ENCODE measurements around the gene LGALS14.
"Not testable (repeated sequence)": the region's sequence is repeated elsewhere in the genome, so short reads cannot be mapped to it uniquely, and the experiment has no call there.

Gene LGALS14

DNA sequence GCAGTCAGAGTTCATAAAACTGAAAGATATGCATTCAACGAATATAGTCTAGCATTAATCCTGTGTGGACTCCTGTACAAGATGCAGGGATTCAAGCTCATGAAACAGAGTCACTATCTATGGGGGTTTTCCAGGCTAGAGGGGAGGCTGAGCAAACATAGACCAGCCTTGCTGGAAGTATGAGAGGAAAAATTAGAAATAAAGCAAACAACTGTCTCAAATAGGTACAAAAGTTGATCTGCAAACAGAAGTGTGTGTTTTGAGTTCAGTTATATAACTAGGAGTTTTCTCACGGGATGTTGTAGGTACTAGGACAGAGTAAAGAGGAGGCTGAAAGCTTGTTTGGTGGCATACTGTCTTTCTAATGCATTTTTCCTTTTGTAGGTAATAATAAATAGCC is 8.5 kb upstream of the LGALS14 start:
- DNase-seq (ENCODE audit: low read depth): no peak

DNA sequence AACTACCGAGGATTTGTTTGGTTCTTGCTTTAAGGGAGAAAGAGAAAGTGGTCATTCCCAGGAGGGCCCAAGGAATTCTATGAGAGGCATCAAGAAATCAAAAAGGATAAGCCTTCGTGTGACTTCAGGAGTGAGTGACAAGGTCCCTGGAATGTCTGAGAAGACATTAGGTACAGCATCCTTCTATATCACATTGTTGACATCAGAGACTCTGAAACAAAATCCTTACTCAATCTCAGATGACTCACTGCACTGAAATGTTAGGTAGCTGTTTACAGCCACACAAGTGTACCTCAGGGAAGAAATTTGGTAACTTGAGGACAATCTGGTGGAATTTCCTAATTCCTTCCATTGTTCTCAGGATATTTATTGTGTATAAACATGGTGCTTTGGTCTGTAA is 7.9 kb upstream of the LGALS14 start:
- DNase-seq (ENCODE audit: low read depth): no peak

DNA sequence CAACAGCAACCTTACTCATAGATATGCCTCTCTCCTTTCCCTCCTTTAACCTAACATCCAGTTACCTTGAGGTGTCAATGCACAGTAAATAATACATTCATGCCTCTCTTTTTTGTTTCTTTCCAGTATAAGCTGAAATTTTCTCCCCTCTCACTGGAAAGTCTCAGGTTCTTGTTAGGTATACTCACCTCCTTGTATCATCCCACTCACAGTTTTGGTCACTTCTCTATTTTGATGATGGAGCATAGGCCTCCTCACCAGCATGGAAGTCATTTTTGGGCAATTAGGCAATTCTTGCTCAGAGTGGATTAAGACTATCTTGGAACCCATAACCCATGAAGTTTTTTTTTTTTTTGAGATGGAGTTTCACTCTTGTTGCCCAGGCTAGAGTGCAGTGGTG is 5.7 kb upstream of the LGALS14 start:
- no peak for DNase-seq (ENCODE audit: low read depth)

DNA sequence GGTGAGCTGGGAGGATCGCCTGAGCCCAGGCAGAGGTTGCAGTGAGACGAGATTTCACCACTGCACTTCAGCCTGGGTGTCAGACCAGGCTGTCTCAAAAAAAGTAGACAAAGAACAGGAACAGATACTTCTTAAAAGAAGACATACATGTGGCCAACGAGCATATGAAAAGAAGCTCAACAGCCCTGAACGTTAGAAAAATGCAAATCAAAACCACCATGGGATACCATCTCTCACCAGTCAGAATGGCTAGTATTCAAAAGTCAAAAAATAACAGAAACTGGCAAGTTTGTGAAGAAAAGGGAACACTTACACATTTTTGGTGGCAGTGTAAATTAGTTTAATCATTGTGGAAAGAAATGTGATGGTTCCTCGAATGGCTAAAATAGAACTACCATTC is 3.0 kb upstream of the LGALS14 start:
- DNase-seq (ENCODE audit: low read depth): no peak

DNA sequence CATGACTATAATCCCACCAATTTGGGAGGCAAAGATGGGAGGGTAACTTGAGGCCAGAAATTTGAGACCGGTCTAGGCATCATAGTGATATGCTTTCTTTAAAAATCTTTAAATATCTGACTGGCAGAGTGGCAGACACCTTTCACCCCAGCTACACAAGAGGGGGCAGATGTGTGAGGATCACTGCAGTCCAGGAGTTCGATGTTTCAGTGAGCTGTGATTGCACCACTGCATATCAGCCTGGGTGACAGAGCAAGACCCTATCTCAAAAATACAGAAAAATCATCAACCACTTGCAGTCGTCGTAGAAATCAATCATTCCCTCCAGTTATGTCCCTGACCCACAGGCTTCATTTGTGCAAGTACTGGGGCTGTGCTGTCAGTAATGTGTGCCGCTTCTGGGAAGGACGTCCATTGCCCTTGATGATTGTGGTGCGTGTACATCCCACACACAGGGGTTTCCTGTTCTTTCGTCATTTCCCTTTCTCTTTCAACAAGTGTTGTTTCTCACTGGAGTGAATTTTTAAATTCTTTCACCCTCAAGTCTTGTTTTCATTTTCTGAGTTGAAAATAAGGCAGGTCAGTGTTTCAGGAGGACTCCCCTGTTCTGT is 1.4 kb downstream of the LGALS14 start:
- no peak for DNase-seq (ENCODE audit: low read depth)

DNA sequence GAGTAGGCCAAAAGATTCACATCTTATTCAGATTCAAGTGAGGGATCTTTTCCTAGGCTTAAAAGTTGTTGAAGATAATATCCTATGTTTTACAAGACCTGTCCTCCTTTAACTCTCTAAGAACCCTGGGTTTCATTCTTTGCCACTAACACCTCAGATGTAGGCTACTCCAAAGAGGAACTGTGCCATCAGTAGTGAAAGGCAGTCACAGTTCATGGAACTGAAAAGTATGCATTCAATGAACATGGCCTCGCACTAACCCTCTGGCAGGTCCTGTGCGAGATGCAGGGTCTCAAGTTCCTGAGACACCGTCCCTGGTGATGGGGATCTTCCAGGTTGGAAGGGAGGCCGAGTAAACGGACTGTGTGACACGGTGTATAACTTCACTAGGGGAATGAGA is 4.3 kb downstream of the LGALS14 start:
- DNase-seq (ENCODE audit: low read depth): no peak

DNA sequence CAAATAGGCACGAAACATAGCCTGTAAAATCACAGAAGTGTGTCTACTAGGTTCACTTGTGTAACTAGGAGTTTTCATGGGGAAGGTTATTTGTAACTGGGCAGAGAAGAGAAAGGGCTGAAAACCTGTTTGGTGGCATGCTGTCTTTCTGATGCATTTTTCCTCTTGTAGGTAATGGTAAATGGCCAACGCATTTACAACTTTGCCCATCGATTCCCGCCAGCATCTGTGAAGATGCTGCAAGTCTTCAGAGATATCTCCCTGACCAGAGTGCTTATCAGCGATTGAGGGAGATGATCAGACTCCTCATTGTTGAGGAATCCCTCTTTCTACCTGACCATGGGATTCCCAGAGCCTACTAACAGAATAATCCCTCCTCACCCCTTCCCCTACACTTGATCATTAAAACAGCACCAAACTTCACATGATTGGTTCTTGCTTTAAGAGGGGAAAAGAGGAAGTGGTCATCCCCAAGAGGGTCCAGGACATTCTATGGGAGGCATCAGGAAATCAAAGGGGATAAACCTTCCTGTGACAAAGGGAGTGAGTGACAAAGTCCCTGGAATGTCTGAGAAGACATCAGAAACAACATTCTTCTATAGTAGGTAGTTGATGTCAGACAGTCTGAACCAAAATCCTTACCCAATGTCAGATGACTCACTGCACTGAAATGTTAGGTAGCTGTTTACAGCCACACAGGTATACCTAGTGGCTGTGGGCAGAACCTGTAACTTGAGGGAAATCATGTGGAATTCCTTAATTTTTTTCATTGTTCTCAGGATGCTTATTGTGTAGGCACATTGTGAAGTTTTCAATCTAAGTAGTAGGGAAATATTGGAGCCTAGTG is 5.0 kb downstream of the LGALS14 start:
- DNase-seq (ENCODE audit: low read depth): no peak

DNA sequence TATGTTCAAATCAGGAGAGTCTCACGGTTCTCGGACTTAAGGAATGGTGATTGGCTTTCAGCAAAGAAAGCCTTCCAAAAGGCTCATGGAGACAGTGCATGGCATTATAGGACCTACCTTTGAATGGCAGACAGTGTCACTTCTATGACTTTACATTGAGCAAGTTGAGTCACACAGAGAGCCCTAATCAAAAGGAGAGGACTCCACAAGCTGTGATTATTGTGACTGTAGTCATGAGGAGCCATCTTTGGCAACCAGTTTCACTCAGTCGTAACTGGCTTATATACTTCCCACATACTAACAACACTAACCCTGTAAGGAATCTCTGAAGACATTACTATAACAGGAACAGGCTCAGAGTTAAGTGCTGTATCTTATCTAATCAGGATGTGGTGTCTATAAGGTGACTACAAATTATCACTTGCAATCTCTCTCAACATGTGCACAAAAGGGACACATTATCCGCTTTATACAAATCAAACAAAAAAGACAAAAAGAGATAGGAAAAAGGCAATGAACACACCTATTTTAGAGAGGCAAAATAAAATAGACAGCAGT is 6.1 kb downstream of the LGALS14 start:
- no peak for DNase-seq (ENCODE audit: low read depth)

DNA sequence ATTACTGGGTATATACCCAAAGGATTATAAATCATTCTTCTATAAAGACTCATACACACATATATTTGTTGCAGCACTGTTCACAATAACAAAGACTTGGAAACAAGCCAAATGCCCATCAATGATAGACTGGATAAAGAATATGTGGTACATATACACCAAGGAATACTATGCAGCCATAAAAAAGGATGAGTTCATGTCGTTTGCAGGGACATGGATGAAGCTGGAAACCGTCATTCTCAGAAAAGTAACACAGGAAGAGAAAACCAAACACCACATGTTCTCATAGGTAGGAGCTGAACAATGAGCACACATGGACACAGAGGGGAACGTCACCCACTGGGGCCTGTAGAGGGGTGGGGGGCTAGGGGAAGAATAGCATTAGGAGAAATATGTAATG is 15.9 kb downstream of the LGALS14 start:
- not testable (repeated sequence) for DNase-seq (ENCODE audit: low read depth)

DNA sequence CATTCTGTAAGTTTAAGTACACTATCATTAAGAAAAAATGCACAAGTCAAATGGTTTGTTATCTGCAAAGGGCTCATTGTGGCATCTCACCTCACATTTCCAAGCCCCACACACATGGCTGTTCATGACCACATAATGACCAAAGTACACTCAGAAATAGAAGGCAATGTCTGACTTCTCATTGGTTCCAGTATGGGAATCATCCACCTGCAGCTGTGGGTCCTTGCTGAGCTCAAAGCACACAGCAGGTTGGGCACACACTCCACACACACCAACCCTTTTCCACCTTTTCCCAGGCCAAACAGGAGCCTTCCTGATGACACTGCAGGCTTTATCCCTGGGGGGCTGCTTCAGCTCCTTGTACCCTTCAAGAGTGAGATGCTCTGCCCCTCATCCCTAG is 21.7 kb downstream of the LGALS14 start:
- DNase-seq (ENCODE audit: low read depth): no peak

DNA sequence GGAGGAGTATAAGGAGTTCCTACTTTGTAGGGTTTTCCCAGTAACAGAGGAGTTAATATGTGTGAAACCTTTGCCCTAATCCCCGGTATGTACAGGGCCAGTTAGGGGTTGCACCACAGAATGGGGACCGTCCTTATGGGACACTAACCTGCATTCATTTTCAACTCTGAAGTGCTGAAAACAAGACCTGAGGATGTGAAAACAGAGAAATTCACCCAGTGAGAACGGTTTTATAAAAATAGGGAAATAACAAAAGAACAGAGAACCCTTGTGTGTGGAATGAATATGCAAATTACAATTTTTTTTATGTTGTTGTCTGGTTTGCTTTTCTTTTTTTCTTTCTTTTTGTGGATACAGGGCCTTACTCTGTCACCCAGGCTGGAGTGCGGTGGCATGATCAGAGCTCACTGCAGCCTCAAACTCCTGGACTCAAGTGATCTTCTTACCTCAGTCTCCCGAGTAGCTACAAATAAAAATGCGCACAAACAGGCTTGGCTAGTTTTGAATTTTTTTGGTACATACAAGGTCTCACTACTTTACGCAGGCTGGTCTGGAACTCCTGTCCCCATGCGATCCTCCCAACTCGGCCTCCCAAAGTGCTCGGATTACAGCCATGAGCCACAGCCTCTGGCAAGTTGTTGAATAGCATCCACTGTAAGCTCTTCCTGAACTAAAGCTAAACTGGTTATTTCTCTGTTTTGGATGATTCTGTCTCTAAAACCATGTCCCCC is 23.0 kb downstream of the LGALS14 start:
- DNase-seq (ENCODE audit: low read depth): no peak

DNA sequence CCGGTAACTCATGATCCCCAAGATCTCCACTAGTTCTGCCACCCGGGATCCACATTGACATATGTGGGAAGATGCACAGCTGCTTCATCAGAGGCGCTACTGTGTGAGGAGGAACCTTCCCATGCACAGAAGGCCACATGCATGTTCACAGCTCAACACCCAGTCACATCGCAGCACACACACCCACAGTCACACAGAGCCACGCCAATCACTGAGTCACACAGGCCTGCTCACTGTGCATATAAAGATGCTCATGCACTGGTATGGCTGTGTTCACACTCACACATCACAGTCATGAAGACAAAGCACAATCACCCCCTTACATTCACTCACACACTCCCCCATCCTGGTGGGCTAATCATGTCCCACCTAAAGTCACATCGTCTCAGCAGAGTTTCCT is 23.8 kb downstream of the LGALS14 start:
- no peak for DNase-seq (ENCODE audit: low read depth)

DNA sequence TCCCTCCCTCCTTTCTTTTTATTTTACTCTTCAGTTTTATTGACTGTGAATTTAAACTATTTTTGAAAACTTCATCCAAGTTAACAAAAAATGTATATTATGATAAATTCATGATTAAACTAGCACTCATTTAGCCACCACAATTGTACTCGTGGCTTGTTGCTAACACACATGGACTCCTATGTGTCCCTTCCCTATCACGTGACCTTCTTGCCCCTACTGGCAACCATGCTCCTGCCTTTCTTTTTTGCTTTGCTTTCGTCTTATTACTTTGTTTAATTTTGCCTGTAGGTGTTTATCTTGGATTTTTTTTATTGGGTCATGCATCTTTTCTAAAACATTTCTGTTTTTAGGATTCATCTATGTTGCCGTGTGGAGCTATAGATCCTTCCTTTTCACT is 25.3 kb downstream of the LGALS14 start:
- no peak for DNase-seq (ENCODE audit: low read depth)

DNA sequence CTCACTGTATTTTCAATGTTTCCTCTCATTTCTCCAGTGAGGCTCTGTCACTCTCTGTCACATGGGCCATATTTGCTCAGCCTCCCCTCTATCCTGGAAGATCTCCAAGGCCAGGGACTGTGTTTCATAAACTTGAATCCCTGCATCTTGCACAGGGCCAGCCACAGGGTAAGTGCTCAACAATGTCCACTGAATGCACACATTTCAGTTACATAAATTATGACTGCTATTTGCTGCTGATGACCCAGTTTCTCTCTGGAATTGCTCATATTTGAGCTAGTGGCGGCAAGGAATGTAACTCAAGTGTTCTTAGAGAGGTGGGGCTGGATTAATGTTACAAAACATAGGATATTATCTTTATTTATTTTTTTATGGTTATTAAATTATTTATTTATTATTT is 27.4 kb downstream of the LGALS14 start:
- DNase-seq (ENCODE audit: low read depth): no peak

DNA sequence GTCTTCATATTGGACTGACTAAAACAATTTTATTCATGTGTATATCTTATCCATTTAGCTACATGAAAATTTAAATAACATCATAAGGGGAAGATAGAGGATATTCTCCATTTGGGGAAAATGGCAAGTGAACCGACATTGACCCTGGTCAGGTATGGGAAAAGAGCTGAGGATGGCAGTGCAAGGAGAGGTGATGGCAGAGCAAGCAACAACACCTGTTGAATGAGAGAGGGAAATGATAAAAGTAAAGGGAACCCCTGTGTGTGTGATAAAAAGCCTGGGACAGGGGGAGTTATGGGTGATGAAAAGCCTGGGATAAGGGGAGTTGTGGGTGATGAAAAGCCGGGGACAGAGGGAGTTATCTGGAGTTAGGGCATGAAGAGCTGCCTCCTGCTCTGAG is 29.6 kb downstream of the LGALS14 start:
- no peak for DNase-seq (ENCODE audit: low read depth)

DNA sequence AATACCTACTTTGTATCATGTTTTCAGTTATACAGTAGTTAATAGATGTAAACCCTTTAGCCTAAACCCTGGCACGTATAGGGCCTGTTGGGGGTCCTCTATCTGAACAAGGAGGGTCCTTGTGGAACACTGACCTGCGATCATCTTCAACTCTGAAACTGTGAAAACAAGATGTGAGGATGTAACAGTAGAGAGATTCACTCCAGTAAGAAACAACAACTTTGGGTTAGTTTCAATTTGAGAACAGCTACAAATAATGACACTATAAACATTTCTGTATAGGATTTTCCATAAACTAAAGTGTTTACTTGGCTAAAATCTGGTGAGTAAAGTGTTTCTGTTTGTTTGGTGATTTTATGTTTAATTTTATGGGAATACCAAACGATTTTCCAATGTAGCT is 31.4 kb downstream of the LGALS14 start:
- no peak for DNase-seq (ENCODE audit: low read depth)

DNA sequence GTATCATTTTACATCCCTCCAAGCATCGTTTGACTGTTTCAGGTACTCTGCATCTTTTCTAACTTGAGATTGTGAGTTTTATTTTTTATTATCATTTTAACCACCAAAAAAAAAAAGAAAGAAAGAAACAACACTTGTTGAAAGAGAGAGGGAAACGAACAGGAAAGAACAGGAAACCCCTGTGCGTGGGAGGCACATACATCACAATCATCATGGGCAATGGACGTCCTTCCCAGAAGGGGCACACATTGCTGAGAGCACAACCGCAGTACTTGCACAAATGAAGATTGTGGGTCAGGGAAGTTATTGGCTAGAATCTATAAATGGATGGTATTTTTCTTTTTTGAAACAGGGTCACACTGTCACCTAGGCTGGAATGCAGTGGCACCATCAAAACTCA is 31.8 kb downstream of the LGALS14 start:
- no peak for DNase-seq (ENCODE audit: low read depth)

DNA sequence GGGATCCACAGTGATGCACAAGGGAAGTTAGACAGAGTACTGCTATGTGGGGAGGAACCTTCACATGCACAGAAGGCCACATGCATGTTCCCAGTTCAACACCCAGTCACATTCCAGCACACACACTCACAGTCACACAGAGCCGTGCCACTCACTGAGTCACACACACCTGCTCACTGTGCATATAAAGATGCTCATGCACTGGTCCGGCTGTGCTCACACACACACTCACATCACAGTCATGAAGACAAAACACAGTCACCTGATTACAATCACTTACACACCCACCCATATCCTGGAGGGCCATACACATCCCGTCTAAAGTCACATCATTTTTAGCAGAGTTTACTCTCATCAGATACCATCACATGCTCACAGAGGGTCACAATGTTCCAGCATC is 33.1 kb downstream of the LGALS14 start:
- no peak for DNase-seq (ENCODE audit: low read depth)

DNA sequence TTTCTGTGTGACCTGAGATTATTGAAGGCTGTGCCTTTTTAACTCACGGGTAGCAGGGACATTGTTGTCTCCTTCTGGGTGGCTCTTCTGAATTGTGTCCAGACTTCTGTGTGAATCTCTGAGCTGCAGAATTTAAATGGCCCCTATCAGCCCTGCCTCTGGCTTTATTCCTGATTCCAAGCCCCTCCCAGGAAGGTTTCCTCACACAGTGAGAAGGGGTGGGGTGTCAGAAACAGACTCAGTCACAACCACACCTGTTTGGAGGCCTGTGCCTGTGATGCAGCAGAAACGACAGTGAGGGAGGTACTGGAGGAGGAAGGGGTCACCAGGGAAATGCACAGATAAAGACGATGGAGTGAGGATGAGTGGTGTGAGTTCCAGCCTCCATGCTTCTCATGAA is 33.6 kb downstream of the LGALS14 start, which contains the start of gene CLC:
TSS of gene CLC (minus strand) at position 139 of the 400 bp plus-strand sequence. CDS start at position 62, 77 bp downstream.
- no peak for DNase-seq (ENCODE audit: low read depth)

DNA sequence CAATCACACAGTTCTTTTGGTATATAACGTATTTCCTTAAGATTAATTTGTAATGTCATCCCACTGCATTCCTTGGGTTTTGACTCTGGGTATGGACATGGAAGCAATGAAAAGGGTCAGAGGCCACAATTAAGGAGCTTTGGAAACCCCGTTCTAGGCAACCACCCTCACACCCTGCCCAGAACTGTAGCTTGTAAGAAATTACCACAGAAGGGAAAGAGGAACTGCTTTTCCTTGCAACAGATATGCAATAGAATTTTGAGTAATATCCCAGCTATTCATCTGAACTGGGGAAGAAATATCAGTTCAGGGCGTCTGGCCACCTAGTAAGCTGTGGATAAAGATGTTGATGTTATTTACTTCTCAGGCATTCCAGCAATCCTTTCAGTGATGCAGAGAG is 34.5 kb downstream of the LGALS14 start:
- DNase-seq (ENCODE audit: low read depth): no peak

DNA sequence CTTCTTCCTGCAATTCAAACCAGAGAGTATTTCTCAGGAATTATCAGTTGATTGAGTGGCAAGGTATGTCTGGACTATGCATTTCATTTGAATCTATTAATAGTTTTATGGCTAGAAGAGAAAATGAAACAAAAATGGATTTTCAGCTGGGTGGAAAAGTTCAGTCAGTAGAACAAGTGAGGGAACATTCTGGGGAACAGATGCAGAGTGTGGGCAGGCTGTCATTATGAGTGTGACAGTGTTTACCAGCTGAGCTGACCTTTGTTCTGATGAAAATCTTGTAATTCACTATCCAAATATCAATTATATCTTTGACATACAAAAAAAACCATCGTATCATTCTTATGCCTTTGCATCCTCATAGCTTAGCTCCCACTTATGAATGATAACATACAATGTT is 36.1 kb downstream of the LGALS14 start:
- no peak for DNase-seq (ENCODE audit: low read depth)

DNA sequence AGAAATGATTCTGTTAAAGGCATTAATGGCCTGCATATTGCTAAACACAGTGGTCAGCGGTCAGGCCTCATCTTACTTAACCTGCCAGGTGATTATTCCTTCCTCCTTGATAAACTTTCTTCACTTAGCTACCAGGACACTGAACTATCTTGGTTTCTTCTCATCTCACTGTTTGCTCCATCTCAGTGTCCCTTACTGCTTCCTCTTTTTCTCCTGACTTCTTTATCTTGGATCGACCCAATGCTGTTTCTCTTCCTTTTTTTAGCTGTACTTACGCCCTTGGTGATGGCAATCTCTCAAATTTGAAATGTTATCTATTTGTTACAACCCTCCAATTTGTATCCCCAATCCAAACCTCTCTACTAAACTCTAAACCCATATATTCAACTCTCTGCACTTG is 41.4 kb downstream of the LGALS14 start:
- no peak for DNase-seq (ENCODE audit: low read depth)

Data from stimulated activated CD8-positive, alpha-beta memory T cell treated with anti-CD3 and anti-CD28 coated beads, Interleukin-15, amount 100 ng/mL, for 1 hour (primary cell).